B cell (primary cell): ENCODE data around the gene MORC2. TPM values are rescaled to one million over a fixed set of nuclear protein-coding genes. Genes with fewer than 3 reads are reported as not detected.

Source experiments
- ATAC-seq: fragments of 200-7000 bp; cut with Tn5 transposase; one replicate; pipeline ENCODE4 v1.10.0; 2021; ENCODE audit warnings: low read depth, mild to moderate bottlenecking, moderate number of reproducible peaks, moderate library complexity
- CTCF ChIA-PET: fragments of 350-600 bp; sonication (Branson Sonifier 250); formaldehyde crosslinking; loops from one replicate; lab custom pipeline; 2021; ENCODE audit warnings: antibody characterized with exemption, inconsistent platforms; lab: Charles Lee
- POLR2A ChIA-PET: fragments of 350-600 bp; sonication (Branson Sonifier 250); formaldehyde crosslinking; loops from one replicate; lab custom pipeline; 2021; ENCODE audit warnings: antibody characterized with exemption; lab: Charles Lee
- DNase-seq: peaks from one replicate; pipeline ENCODE4 v3.0.0; 2013
- H2AFZ ChIP-seq: 2 replicates; pipeline ENCODE4 v1.6.1; 2012; ENCODE audit warnings: mild to moderate bottlenecking, low read depth, low read length; ENCODE audit not compliant: insufficient read depth, poor library complexity, severe bottlenecking
- H3K27ac ChIP-seq, 2 donors: 1 replicate in 1 of 2; 2 replicates in 1 of 2; pipeline ENCODE4 v1.5.1; 2012 to 2013; ENCODE audit warnings: low read length in 2 of 2, mild to moderate bottlenecking in 2 of 2, moderate library complexity in 1 of 2
- H3K27me3 ChIP-seq, 4 experiments: fragments of 200-600 bp in 1 of 4; sonication (generic) in 1 of 4; replicated peaks in 1 of 4; 1 replicate in 2 of 4; 2 replicates in 2 of 4; pipeline versions ENCODE4 v1.6.1 to v1.7.0; 2013 to 2016; ENCODE audit warnings: low read length in 3 of 4, mild to moderate bottlenecking in 2 of 4, mixed read lengths in 1 of 4, moderate library complexity in 1 of 4; ENCODE audit not compliant: insufficient read depth in 4 of 4, control insufficient read depth in 3 of 4; ENCODE audit errors: control extremely low read depth in 1 of 4
- H3K36me3 ChIP-seq, 2 experiments: replicated peaks in 1 of 2; 1 replicate in 1 of 2; 2 replicates in 1 of 2; pipeline versions ENCODE4 v1.6.1 to v1.7.1; 2013; ENCODE audit warnings: low read length in 1 of 2; ENCODE audit not compliant: insufficient read depth in 2 of 2, control insufficient read depth in 1 of 2; ENCODE audit errors: control extremely low read depth in 1 of 2, extremely low read depth in 1 of 2
- H3K4me1 ChIP-seq, 2 donors: fragments of 200-600 bp in 1 of 2; sonication (generic) in 1 of 2; 1 replicate in 1 of 2; 2 replicates in 1 of 2; pipeline versions ENCODE4 v1.5.1 to v1.6.1; 2013 to 2017; ENCODE audit warnings: low read length in 2 of 2; ENCODE audit not compliant: control insufficient read depth in 2 of 2, insufficient read depth in 2 of 2
- H3K4me2 ChIP-seq: replicated peaks from 2 replicates; pipeline ENCODE3; 2012; ENCODE audit warnings: mild to moderate bottlenecking, low read depth, low read length; ENCODE audit not compliant: poor library complexity, severe bottlenecking
- H3K4me3 ChIP-seq, 5 experiments: fragments of 200-600 bp in 1 of 5; sonication (generic) in 1 of 5; 1 replicate in 3 of 5; 2 replicates in 2 of 5; pipeline versions ENCODE4 v1.5.1 to v1.7.0; 2011 to 2016; ENCODE audit warnings: low read length in 4 of 5, mild to moderate bottlenecking in 4 of 5, low read depth in 2 of 5, control low read depth in 1 of 5, moderate library complexity in 1 of 5; ENCODE audit not compliant: insufficient read depth in 1 of 5; ENCODE audit errors: control extremely low read depth in 1 of 5, extremely low read depth in 1 of 5
- H3K79me2 ChIP-seq: fragments of 200-600 bp; sonication (generic); one replicate; pipeline ENCODE4 v1.6.0; 2016; ENCODE audit warnings: low read length; ENCODE audit not compliant: control insufficient read depth, insufficient read depth
- H3K9ac ChIP-seq: fragments of 200-600 bp; sonication (generic); 2 replicates; pipeline ENCODE4 v1.6.1; 2017; ENCODE audit warnings: mild to moderate bottlenecking, low read length, moderate library complexity
- H3K9me3 ChIP-seq, 3 donors: one replicate each; pipeline versions ENCODE4 v1.6.1 to v1.7.1; 2013; ENCODE audit warnings: low read length in 2 of 3; ENCODE audit not compliant: control insufficient read depth in 2 of 3, insufficient read depth in 1 of 3; ENCODE audit errors: control extremely low read depth in 1 of 3
- H4K20me1 ChIP-seq: 2 replicates; pipeline ENCODE4 v1.6.0; 2012; ENCODE audit warnings: mild to moderate bottlenecking, low read length; ENCODE audit not compliant: insufficient read depth, control insufficient read depth, poor library complexity, severe bottlenecking
- H3K27ac Mint-ChIP-seq: one replicate; pipeline ENCODE4 v1.8.0; 2021; ENCODE audit warnings: mixed read lengths
- H3K27me3 Mint-ChIP-seq: one replicate; pipeline ENCODE4 v1.8.0; 2021; ENCODE audit warnings: mixed read lengths
- H3K4me1 Mint-ChIP-seq: one replicate; pipeline ENCODE4 v1.8.0; 2021; ENCODE audit warnings: mixed read lengths
- H3K4me3 Mint-ChIP-seq: one replicate; pipeline ENCODE4 v1.8.0; 2021; ENCODE audit warnings: mixed read lengths
- H3K9me3 Mint-ChIP-seq: one replicate; pipeline ENCODE4 v1.8.0; 2022; ENCODE audit warnings: mixed read lengths; ENCODE audit not compliant: insufficient read depth
- EZH2 ChIP-seq: IDR thresholded peaks from 2 replicates; pipeline ENCODE4 v1.6.1; 2012; ENCODE audit warnings: borderline replicate concordance, low read depth, mild to moderate bottlenecking, moderate library complexity, low read length; ENCODE audit not compliant: insufficient read depth, poor library complexity, severe bottlenecking
- WGBS: methylation state at CpG from one replicate; pipeline ENCODE4 v1.1.5; 2013; ENCODE audit warnings: missing lambda C conversion rate; ENCODE audit not compliant: insufficient coverage; 5-methylcytosine and 5-hydroxymethylcytosine counted together
- intact Hi-C: fragments of 100-400 bp; cut with micrococcal nuclease; formaldehyde crosslinking; loops from one replicate; pipeline ENCODE4 v1.10.0; 2022
- polyA plus RNA-seq: library from polyadenylated mRNA; depleted of rRNA; stranded (reverse); fragments of >200 nt; gene quantifications from 2 replicates; pipeline ENCODE4 v1.2.3, GENCODE V29; 2012
- total RNA-seq, 2 donors: library from RNA; stranded (reverse); fragments of 120-200 nt in 1 of 2; gene quantifications; 1 replicate in 1 of 2; 2 replicates in 1 of 2; pipeline versions ENCODE4 v1.2.3 to v1.2.4, GENCODE V29; 2013 to 2022
- TF ChIP-seq, protein P1 (sequence below): fragments of 200-600 bp; IDR thresholded peaks from one replicate; pipeline ENCODE4 v1.8.0; 2022; ENCODE audit warnings: antibody characterized with exemption, mild to moderate bottlenecking

The MORC2 gene
- total and polyA plus RNA-seq, 2 donors (not counting 1 experiment from before 2014, with no cell fraction given): 10.1 to 25.0 TPM

DNA sequence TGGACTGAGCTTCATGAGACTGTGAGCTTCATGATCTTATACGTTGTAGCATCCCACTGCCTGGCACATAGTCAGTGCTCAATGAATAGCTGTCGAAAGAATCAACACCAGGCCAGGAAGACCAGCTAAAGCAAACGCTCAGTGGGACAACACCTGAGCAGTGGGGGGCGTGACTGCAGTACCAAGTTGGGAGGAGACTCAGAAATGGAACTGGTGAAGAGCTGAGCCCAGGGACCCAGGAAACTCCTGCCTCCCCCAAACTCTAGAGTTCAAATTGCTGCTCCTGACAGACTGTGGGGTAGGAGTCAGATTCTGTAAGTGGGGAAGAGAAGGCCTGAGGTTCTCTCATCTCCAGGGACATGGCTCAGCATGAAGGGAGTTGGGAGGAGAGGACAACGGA is 59.3 kb downstream of the MORC2 start:
- Mint-ChIP-seq H3K27ac (no peak overlapping the region), H3K9me3 (no peaks in the 10 kb centered on the region), H3K4me3 (no peak overlapping the region), H3K4me1 (no peaks in the 10 kb centered on the region), H3K27me3 (no peaks in the 10 kb centered on the region)
- Histone ChIP-seq H4K20me1 (peaks cover 8% of the 10 kb centered on the region), H2AFZ (no peak overlapping the region), H3K9me3 (peaks cover 0 to 4% (median 2%) of the 10 kb centered on the region in 3 donors), H3K27ac (no peak overlapping the region), H3K4me1 (no peaks in the 10 kb centered on the region), H3K4me3 (no peak overlapping the region), H3K36me3 (peaks cover 2 to 3% of the 10 kb centered on the region in 2 experiments), H3K4me2 (no peak overlapping the region), H3K9ac (no peak overlapping the region), H3K27me3 (no peaks in the 10 kb centered on the region), H3K79me2 (peaks cover 17% of the 10 kb centered on the region)
- ChIA-PET CTCF (interaction anchor here (0.7 to 2.5 kb wide), 2 partner anchors 11 to 406 kb away, joined by 5 to 9 read pairs; no protein-coding TSS in a partner anchor), POLR2A (no interaction called here)
- TF ChIP-seq, protein P1, sequence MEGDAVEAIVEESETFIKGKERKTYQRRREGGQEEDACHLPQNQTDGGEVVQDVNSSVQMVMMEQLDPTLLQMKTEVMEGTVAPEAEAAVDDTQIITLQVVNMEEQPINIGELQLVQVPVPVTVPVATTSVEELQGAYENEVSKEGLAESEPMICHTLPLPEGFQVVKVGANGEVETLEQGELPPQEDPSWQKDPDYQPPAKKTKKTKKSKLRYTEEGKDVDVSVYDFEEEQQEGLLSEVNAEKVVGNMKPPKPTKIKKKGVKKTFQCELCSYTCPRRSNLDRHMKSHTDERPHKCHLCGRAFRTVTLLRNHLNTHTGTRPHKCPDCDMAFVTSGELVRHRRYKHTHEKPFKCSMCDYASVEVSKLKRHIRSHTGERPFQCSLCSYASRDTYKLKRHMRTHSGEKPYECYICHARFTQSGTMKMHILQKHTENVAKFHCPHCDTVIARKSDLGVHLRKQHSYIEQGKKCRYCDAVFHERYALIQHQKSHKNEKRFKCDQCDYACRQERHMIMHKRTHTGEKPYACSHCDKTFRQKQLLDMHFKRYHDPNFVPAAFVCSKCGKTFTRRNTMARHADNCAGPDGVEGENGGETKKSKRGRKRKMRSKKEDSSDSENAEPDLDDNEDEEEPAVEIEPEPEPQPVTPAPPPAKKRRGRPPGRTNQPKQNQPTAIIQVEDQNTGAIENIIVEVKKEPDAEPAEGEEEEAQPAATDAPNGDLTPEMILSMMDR: no peak
- TF ChIP-seq EZH2: no peak
- WGBS: 97% methylated on average over 4 of the region's 5 CpGs
- DNase-seq (no peak), ATAC-seq (no peak)
- intact Hi-C loops: no loop called here

DNA sequence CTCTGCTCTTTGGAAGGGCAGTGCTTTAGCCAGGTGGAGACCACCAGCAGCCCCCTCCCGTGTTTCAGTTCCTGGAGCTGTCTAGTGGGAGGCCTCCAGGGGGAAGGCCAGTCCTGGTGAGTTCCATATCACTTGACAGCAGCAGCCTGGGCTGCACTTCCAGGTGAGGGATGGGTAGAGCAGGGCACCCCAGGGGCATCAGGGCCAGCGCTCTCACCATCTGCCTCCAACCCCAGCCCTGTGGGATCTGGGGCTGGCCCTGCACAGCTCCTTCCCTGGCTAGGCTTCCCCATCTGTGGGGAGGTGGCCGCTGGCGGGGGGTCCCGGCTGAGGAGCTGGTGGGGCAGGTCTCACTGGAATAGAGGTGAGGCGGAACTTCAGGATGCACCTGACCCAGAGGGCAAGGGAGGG is 60.5 kb downstream of the MORC2 start:
- DNase-seq (no peak), ATAC-seq (no peak)
- TF ChIP-seq, protein P1: no peak
- H2AFZ ChIP-seq: no peak overlapping the region
- peaks cover 3 to 5% of the 10 kb centered on the region in 2 donors for H3K4me1 ChIP-seq
- peaks cover 2 to 3% of the 10 kb centered on the region in 2 experiments for H3K36me3 ChIP-seq
- Mint-ChIP-seq H3K4me1 (peaks cover 5% of the 10 kb centered on the region), H3K9me3 (no peaks in the 10 kb centered on the region), H3K4me3 (no peak overlapping the region), H3K27ac (no peak overlapping the region), H3K27me3 (no peaks in the 10 kb centered on the region)
- H4K20me1 ChIP-seq: peaks cover 8% of the 10 kb centered on the region
- POLR2A ChIA-PET: no interaction called here
- WGBS: 96% methylated on average over 6 of the region's 6 CpGs
- no peak overlapping the region for H3K4me2 ChIP-seq
- intact Hi-C loops: no loop called here
- CTCF ChIA-PET: interaction anchor here (1.3 to 2.5 kb wide), 2 partner anchors 12 to 14 kb away, joined by 4 to 9 read pairs; no protein-coding TSS in a partner anchor
- H3K27me3 ChIP-seq: no peaks in the 10 kb centered on the region
- no peak overlapping the region for H3K9ac ChIP-seq
- H3K9me3 ChIP-seq: peaks cover 0 to 2% (median 0%) of the 10 kb centered on the region in 3 donors
- no peak overlapping the region for H3K27ac ChIP-seq
- no peak overlapping the region for H3K4me3 ChIP-seq
- H3K79me2 ChIP-seq: peaks cover 6% of the 10 kb centered on the region
